Measurements from ENCODE around the gene CACNA1H. TPM values are rescaled to one million over a fixed set of nuclear protein-coding genes. Genes with fewer than 3 reads are reported as not detected.

The CACNA1H gene
- total and polyA plus RNA-seq, 2 experiments from 2014 or later: 0.11 TPM; not detected in 1

DNA sequence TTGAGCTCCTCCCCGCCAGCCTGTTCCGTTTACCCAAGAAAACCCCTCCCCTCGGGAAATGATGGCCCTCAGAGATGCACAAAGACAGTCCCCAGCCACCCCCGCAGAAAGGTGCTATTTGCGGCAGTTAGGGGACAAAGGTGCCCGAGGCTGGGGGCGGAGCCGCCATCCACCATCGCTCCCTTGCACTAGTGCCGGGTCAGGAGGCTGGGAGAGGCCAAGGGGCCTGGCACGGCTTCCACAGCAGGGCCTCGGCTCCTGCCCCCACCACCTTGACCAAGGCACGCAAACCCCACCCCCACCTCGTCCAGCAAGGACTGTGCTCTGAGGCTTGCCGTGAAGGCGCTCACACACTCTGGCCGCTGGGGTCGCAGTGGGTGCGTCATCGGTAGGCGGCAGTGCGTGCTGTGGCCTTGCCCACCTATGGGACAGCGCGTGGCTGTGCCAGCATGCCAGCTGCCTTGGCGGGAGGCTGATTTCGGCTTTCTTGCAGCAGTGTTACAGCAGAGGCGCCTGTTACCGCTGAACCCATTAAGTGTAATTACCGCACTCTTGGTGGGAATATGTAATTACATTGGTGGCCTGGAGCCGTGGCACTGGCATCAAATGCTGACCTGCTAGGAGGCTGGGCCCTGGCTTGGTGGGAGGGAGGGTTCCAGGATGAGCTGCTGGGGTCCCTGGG, 40.4 kb downstream of the CACNA1H start:
- no peak for DNase-seq
- H3K79me2 ChIP-seq (ENCODE audit: insufficient read depth): no peaks in the 10 kb centered on the region
- H3K4me3 ChIP-seq: no peak overlapping the region
- H3F3A ChIP-seq (ENCODE audit: insufficient read depth): no peaks in the 10 kb centered on the region
- no peak overlapping the region for H3K27ac ChIP-seq
- H3K9me3 ChIP-seq (ENCODE audit: low read depth): no peaks in the 10 kb centered on the region
- H2AFZ ChIP-seq: no peak overlapping the region
- TF ChIP-seq EZH2phosphoT487 (IDR thresholded peaks at IDR 0.05; ENCODE audit: insufficient read depth, low read depth): no peak
- no peak for TF ChIP-seq EZH2 (IDR thresholded peaks at IDR 0.05; ENCODE audit: insufficient read depth, poor library complexity, severe bottlenecking)
- no peaks in the 10 kb centered on the region for H3K4me1 ChIP-seq (ENCODE audit: insufficient read depth)
- in situ Hi-C loops (cut with MboI): no loop called here
- no peaks in the 10 kb centered on the region for H3K36me3 ChIP-seq (ENCODE audit: low read depth)
- no peaks in the 10 kb centered on the region for H4K20me1 ChIP-seq (ENCODE audit: insufficient read depth)
- 61 to 65% methylated on average over 25 to 30 of the region's 30 CpGs for WGBS, 2 experiments (ENCODE audit: low coverage in 1 of 2, low lambda C conversion rate in 2 of 2, missing lambda C conversion rate in 2 of 2)
- H3K9ac ChIP-seq: no peak overlapping the region
- H3K27me3 ChIP-seq (replicated peaks; ENCODE audit: insufficient read depth): no peaks in the 10 kb centered on the region
- no peak overlapping the region for H3K4me2 ChIP-seq (ENCODE audit: unreplicated experiment)
- no peaks in the 10 kb centered on the region for H3K9me2 ChIP-seq (ENCODE audit: insufficient read depth)

DNA sequence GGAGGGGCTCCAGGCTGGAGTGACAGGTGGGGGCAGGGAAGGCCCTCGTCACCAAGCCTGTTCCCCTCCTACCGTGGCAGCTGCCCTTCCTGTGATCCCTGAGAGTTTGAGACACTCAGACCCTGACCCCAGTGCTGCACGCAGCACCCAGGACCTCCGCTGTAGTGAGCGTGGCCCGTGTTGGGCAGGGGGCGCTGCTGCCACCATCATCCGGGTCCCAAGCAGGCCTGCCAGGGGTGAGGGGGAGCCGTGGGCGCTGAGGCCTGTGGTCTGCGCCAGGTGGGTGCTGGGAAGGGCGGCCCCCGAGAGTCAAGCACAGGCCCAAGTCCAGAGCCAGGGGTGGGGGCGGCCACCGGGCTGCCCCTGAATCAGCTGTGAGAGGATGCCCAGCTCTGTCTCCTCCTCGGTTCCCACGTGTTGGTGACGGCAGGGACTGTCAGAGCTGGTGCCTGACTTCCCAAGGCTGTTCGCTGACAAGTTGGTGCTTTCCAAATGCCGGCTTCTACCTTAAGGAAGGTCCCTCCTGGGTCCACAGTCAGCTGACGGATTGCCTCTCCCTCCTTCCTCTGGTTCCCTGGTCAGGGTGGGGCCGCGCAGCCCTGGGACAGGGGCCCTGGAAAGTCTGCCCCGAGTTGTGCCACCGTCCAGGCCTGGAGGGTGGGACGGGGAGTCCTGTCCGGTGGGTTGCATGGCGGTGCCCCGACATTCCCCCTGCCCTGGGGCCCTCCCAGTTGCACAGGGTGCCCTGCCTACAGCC, 41.1 kb downstream of the CACNA1H start:
- Histone ChIP-seq H4K20me1 (ENCODE audit: insufficient read depth) (no peaks in the 10 kb centered on the region), H3K36me3 (ENCODE audit: low read depth) (no peaks in the 10 kb centered on the region), H3K27me3 (replicated peaks; ENCODE audit: insufficient read depth) (no peaks in the 10 kb centered on the region), H3K9me3 (ENCODE audit: low read depth) (no peaks in the 10 kb centered on the region), H3K4me3 (no peak overlapping the region), H3K27ac (no peak overlapping the region), H3K9me2 (ENCODE audit: insufficient read depth) (no peaks in the 10 kb centered on the region), H3K4me1 (ENCODE audit: insufficient read depth) (no peaks in the 10 kb centered on the region), H3K79me2 (ENCODE audit: insufficient read depth) (no peaks in the 10 kb centered on the region), H3K4me2 (ENCODE audit: unreplicated experiment) (no peak overlapping the region), H3F3A (ENCODE audit: insufficient read depth) (no peaks in the 10 kb centered on the region), H2AFZ (no peak overlapping the region), H3K9ac (no peak overlapping the region)
- TF ChIP-seq EZH2phosphoT487 (IDR thresholded peaks at IDR 0.05; ENCODE audit: insufficient read depth, low read depth): no peak
- TF ChIP-seq EZH2 (IDR thresholded peaks at IDR 0.05; ENCODE audit: insufficient read depth, poor library complexity, severe bottlenecking): no peak
- WGBS, 2 experiments (ENCODE audit: low coverage in 1 of 2, low lambda C conversion rate in 2 of 2, missing lambda C conversion rate in 2 of 2): 43 to 46% methylated on average over 22 to 29 of the region's 29 CpGs
- in situ Hi-C loops (cut with MboI): no loop called here
- DNase-seq: no peak

- Histone ChIP-seq H3K4me2 (ENCODE audit: unreplicated experiment) (no peak overlapping the region), H3K9me2 (ENCODE audit: insufficient read depth) (no peaks in the 10 kb centered on the region), H3K9ac (no peak overlapping the region), H4K20me1 (ENCODE audit: insufficient read depth) (no peaks in the 10 kb centered on the region), H3K27ac (no peak overlapping the region), H3F3A (ENCODE audit: insufficient read depth) (no peaks in the 10 kb centered on the region), H3K9me3 (ENCODE audit: low read depth) (no peaks in the 10 kb centered on the region), H2AFZ (no peak overlapping the region), H3K4me1 (ENCODE audit: insufficient read depth) (no peaks in the 10 kb centered on the region), H3K79me2 (ENCODE audit: insufficient read depth) (no peaks in the 10 kb centered on the region), H3K27me3 (replicated peaks; ENCODE audit: insufficient read depth) (no peaks in the 10 kb centered on the region), H3K36me3 (ENCODE audit: low read depth) (no peaks in the 10 kb centered on the region), H3K4me3 (no peak overlapping the region)
- TF ChIP-seq EZH2 (IDR thresholded peaks at IDR 0.05; ENCODE audit: insufficient read depth, poor library complexity, severe bottlenecking): no peak
- no peak for TF ChIP-seq EZH2phosphoT487 (IDR thresholded peaks at IDR 0.05; ENCODE audit: insufficient read depth, low read depth)
- in situ Hi-C loops (cut with MboI): no loop called here
- DNase-seq: peak; percentile 28
- WGBS, 2 experiments (ENCODE audit: low coverage in 1 of 2, low lambda C conversion rate in 2 of 2, missing lambda C conversion rate in 2 of 2): 14 to 31% methylated on average over 26 to 56 of the region's 61 CpGs
These were observed 41.9 kb downstream of the CACNA1H start for GRCh38 chr16:1194665-1195392.

DNA sequence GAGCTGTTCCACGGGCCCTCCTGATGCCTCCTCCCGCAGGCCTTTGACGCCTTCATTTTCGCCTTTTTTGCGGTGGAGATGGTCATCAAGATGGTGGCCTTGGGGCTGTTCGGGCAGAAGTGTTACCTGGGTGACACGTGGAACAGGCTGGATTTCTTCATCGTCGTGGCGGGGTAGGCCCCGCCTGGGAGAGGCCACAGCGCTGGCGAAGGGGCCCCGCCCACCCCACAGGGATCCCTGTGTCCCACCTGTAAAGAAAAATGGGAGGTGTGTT, 42.4 kb downstream of the CACNA1H start:
- no peak for DNase-seq
- in situ Hi-C loops (cut with MboI): no loop called here
- H3K4me1 ChIP-seq (ENCODE audit: insufficient read depth): no peaks in the 10 kb centered on the region

More for the DNA sequence above, 42.4 kb downstream of the CACNA1H start:
- no peaks in the 10 kb centered on the region for H3K9me2 ChIP-seq (ENCODE audit: insufficient read depth)
- H2AFZ ChIP-seq: no peak overlapping the region
- 72 to 74% methylated on average over 8 to 14 of the region's 14 CpGs for WGBS, 2 experiments (ENCODE audit: low coverage in 1 of 2, low lambda C conversion rate in 2 of 2, missing lambda C conversion rate in 2 of 2)
- H3K79me2 ChIP-seq (ENCODE audit: insufficient read depth): no peaks in the 10 kb centered on the region
- no peaks in the 10 kb centered on the region for H4K20me1 ChIP-seq (ENCODE audit: insufficient read depth)
- no peaks in the 10 kb centered on the region for H3K27me3 ChIP-seq (replicated peaks; ENCODE audit: insufficient read depth)
- no peaks in the 10 kb centered on the region for H3F3A ChIP-seq (ENCODE audit: insufficient read depth)
- no peaks in the 10 kb centered on the region for H3K9me3 ChIP-seq (ENCODE audit: low read depth)
- no peak overlapping the region for H3K4me2 ChIP-seq (ENCODE audit: unreplicated experiment)
- H3K27ac ChIP-seq: no peak overlapping the region
- no peaks in the 10 kb centered on the region for H3K36me3 ChIP-seq (ENCODE audit: low read depth)
- no peak for TF ChIP-seq EZH2phosphoT487 (IDR thresholded peaks at IDR 0.05; ENCODE audit: insufficient read depth, low read depth)
- no peak for TF ChIP-seq EZH2 (IDR thresholded peaks at IDR 0.05; ENCODE audit: insufficient read depth, poor library complexity, severe bottlenecking)
- no peak overlapping the region for H3K9ac ChIP-seq
- H3K4me3 ChIP-seq: no peak overlapping the region

All from GM23248 (cell line).